OCI-LY1 (cell line): Measurements from ENCODE around the gene SSNA1.

Experiments used
- CTCF ChIP-seq: fragments of 200-600 bp; sonication (generic), shearing (Covaris generic); IDR thresholded peaks from 2 replicates; pipeline ENCODE4 v1.5.1; 2017; ENCODE audit warnings: mild to moderate bottlenecking, antibody characterized with exemption, low read length, moderate library complexity, mixed read lengths
- EZH2 ChIP-seq: fragments of 200-600 bp; sonication (generic), shearing (Covaris generic); IDR thresholded peaks from 2 replicates; pipeline ENCODE4 v1.8.0; 2017; ENCODE audit warnings: borderline replicate concordance, mixed run types, mild to moderate bottlenecking, antibody characterized with exemption, low read length, moderate library complexity, mixed read lengths

GRCh38 chr9:137190315-137190856 is 1.9 kb downstream of the SSNA1 start:
- TF ChIP-seq CTCF (no peak), EZH2 (no peak)
